ENCODE data around the gene NUDT17. TPM values are rescaled to one million over a fixed set of nuclear protein-coding genes. Genes with fewer than 3 reads are reported as not detected.

The NUDT17 gene
- total RNA-seq, 1 donor from 2014 or later = 0.63 TPM

DNA sequence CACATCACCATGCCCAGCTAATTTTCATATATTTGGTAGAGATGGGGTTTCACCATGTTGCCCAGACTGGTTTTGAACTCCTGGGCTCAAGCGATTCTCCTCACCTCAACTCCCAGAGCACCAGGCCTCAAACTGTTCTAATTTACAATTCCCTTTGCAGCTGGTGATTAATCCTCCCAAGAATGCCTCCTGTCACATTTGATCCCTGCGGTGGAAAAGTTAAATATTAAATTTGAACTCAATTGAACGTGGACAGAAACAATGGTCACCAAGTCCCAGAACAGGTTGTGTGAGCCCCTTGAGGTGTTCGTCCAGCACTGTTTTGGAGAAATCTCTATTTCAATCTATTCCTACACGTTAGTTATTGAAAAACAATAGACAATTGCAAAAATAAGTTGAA lies 42.2 kb downstream of the NUDT17 start:
- ATAC-seq = no peak
- DNase-seq (ENCODE audit: low spot score) = no peak

- ATAC-seq = peak; percentile 25
- no peak for DNase-seq (ENCODE audit: low spot score)
Measured at GRCh38 chr1:145889722-145890121, 44.3 kb downstream of the NUDT17 start.

- no peak for DNase-seq (ENCODE audit: low spot score)
- ATAC-seq = no peak
Measured at GRCh38 chr1:145891143-145891542, 45.7 kb downstream of the NUDT17 start.

DNA sequence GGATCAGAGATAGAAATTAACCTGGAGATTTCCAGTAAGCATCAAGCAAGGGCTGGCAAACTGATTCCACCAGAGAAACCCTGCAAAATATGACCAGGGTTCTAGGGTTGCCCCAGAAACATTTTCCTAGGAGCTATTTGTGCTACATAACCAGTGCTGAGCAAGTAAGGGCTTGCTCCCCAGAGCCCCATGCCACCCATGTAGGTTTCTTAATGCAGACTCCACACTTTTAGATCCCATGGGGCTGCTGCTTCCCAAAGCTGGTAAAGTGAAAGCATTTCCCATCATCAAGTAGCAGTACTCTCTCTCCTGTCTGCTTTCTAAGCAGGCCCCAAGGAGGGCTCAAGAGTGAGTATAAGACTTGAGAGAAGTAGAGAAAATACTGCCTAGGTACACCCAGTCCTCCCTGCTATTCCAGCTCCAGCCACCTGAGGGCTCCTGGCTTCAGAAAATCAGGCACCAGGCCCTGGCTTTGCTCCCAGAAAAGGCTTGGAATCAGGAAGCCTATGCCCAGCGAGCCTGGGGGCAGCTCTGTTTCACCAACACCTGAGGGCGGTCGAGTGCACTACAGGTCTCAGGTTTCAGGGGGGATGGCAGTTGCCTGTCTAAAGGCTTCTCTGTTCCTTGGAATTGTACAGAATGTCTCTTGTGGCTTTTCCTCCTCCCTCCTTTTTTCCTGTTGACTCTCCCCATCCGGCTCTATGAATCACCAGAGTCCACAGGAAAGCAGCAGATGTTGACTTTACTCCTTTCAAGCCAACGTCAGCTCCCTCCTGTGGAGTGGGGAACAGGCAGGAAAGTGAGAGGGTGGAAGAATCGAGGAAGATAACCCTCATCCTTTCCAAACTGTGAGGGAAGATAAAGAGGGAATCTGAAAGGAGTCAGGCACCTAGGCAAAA lies 46.4 kb downstream of the NUDT17 start:
- peak; percentile 94 for DNase-seq (ENCODE audit: low spot score)
- ATAC-seq = peak; percentile 96

DNA sequence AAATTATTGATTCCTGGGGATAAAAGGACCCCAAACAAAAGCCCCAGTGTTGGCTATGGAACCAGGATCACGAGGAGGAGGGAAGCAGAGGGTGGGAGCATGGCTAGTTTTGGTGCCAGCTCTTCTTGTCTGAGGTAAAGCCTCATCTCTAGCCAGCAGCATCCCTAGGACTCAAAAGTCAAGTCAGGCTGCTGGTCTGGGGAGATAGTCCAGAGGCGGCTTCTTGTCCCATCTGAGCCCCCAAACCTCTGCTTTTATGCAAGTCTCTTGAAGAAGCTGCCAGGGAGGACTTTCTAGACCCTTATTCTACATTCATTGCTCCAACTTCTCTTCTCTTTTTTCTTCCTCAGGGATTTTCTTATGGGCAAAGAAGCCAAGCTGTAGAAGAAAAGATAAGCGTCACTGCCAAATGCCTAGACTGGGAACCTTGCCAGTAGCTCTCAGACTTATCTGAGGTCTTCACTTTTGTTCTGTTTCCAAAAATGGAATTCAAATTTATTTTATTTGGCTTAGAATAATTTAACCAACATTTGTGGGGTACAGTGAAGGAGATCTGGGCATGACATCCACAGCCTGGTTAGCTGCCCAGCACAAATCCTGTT lies 47.2 kb downstream of the NUDT17 start:
- ATAC-seq (no peak), DNase-seq (ENCODE audit: low spot score) (no peak)

DNA sequence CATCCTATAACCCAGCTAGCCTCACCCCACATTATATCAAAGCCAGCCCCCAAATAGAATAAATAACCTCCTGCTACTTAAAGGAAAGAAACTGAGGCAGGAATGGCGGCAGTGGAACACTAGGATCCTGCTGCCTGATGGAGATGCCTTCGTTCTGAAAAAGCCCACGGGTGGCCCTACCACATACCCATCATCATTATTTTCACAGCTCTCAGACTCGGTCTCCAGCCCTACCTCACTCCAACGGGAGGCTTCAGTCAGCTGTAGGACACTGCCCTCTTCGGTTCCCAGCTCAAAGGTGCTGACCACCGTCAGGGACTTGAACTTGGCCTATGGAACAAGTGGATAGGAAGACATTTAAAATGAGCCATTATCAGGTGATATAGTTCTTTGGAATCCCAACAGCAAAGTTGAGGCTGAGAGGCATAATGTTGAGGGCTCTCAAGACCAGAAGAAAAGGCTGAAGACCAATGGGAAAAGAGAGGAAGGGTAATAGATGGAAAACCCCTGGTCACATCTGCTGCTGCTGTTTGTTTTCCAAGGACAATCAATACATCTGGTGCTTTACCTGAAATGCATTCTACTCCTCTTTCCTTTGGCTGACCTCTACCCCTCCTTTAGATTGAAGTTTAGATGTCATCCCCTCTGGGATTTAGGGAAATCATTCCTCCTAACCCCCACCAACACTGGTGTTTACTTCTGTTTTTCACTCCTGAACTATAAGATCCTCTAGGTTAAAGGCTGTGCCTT lies 48.1 kb downstream of the NUDT17 start:
- no peak for ATAC-seq
- DNase-seq (ENCODE audit: low spot score) = no peak

- ATAC-seq (no peak), DNase-seq (ENCODE audit: low spot score) (no peak)
Measured at GRCh38 chr1:145895471-145895870, 50.0 kb downstream of the NUDT17 start.

DNA sequence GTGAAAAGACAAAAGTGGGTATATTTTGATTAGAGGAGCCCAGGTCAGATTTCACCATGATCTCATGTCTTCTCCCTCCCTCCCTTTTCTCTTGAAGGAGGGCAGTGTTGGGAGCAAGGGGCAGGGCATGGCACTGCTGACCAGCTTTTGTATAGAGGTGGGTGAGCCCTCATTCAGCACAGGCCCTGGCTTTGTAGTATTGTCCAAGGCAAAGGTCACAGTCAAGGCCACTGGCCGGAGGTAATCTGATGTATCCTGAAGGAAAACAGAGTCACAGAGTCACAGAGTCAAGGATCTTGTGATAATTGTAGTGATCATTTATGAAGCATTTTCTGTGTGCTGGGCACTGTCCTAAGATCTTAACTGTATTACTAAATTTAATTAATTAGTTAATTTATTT lies 52.5 kb downstream of the NUDT17 start:
- no peak for ATAC-seq
- no peak for DNase-seq (ENCODE audit: low spot score)

Other genes starting within 250 kb of the NUDT17 start
- gene GPR89A, start 237.6 kb upstream of the NUDT17 start, total RNA-seq = 15.3 TPM
- gene PDZK1, start 138.3 kb upstream of the NUDT17 start, total RNA-seq = 76.0 TPM
- not detected for gene CD160, start 126.1 kb upstream of the NUDT17 start, total RNA-seq
- gene RNF115, start 21.5 kb upstream of the NUDT17 start, total RNA-seq = 4.9 TPM
- gene POLR3C, start 21.4 kb upstream of the NUDT17 start, total RNA-seq = 7.4 TPM
- gene PIAS3, start 13.5 kb downstream of the NUDT17 start, total RNA-seq = 6.2 TPM
- gene ANKRD35, start 40.2 kb downstream of the NUDT17 start, total RNA-seq = 2.4 TPM
- 1.5 TPM for gene ITGA10, start 64.4 kb downstream of the NUDT17 start, total RNA-seq
- gene PEX11B, start 73.1 kb downstream of the NUDT17 start, total RNA-seq = 16.1 TPM
- gene RBM8A, start 81.9 kb downstream of the NUDT17 start, total RNA-seq = 45.0 TPM
- gene LIX1L, start 112.4 kb downstream of the NUDT17 start, total RNA-seq = 11.4 TPM
- 0.65 TPM for gene ANKRD34A, start 118.9 kb downstream of the NUDT17 start, total RNA-seq
- gene POLR3GL, start 119.1 kb downstream of the NUDT17 start, total RNA-seq = 14.2 TPM
- gene TXNIP, start 150.9 kb downstream of the NUDT17 start, total RNA-seq = 66.5 TPM
- gene HJV, start 176.1 kb downstream of the NUDT17 start, total RNA-seq = 110 TPM